Measurements from ENCODE around the gene CHRNA3. TPM values are rescaled to one million over a fixed set of nuclear protein-coding genes. Genes with fewer than 3 reads are reported as not detected.

Gene CHRNA3
- total RNA-seq, 1 donor from 2014 or later, result 0.40 TPM

Other genes with a start within 250 kb of the CHRNA3 start
- gene IREB2, start 182.8 kb downstream of the CHRNA3 start, total RNA-seq, result 13.0 and 25.0 TPM in 2 replicates
- 1.7 and 7.4 TPM in 2 replicates for gene HYKK, start 113.4 kb downstream of the CHRNA3 start, total RNA-seq
- 223 and 359 TPM in 2 replicates for gene PSMA4, start 80.6 kb downstream of the CHRNA3 start, total RNA-seq
- 9.1 and 15.3 TPM in 2 replicates for gene CHRNA5, start 55.5 kb downstream of the CHRNA3 start, total RNA-seq
- gene CHRNB4, start 20.2 kb upstream of the CHRNA3 start, total RNA-seq, result 0.23 TPM in 1 of 2 replicates, not detected in the other
- 7.7 and 10.5 TPM in 2 replicates for gene ADAMTS7, start 190.5 kb upstream of the CHRNA3 start, total RNA-seq

Measured in epithelial cell of proximal tubule (primary cell).